Neuronal stem cell (in vitro differentiated cells): Measurements from ENCODE around the gene CASZ1.

Experiments
- DNase-seq: peaks from one replicate; pipeline ENCODE4 v3.0.0-alpha.2; 2013; ENCODE audit warnings: low spot score
- H2AFZ ChIP-seq: one replicate; pipeline ENCODE4 v1.6.1; 2013; ENCODE audit warnings: mild to moderate bottlenecking, low read length, inconsistent platforms
- H2AK5ac ChIP-seq: 2 replicates; pipeline ENCODE4 v1.6.1; 2013; ENCODE audit warnings: low read depth, mild to moderate bottlenecking, inconsistent platforms, low read length, moderate library complexity, mixed read lengths
- H2BK120ac ChIP-seq: 2 replicates; pipeline ENCODE4 v1.6.1; 2013; ENCODE audit warnings: low read depth, mild to moderate bottlenecking, inconsistent platforms, low read length, moderate library complexity, mixed read lengths
- H2BK12ac ChIP-seq: one replicate; pipeline ENCODE4 v1.6.1; 2013; ENCODE audit warnings: low read length, inconsistent platforms
- H2BK15ac ChIP-seq: 2 replicates; pipeline ENCODE4 v1.6.1; 2013; ENCODE audit warnings: mild to moderate bottlenecking, low read length, inconsistent platforms, mixed read lengths
- H2BK5ac ChIP-seq: one replicate; pipeline ENCODE4 v1.6.1; 2013; ENCODE audit warnings: inconsistent platforms, mild to moderate bottlenecking, low read length, moderate library complexity
- H3K14ac ChIP-seq: one replicate; pipeline ENCODE4 v1.6.1; 2013; ENCODE audit warnings: low read length, inconsistent platforms
- H3K18ac ChIP-seq: 2 replicates; pipeline ENCODE4 v1.6.1; 2013; ENCODE audit warnings: low read length, inconsistent platforms
- H3K23ac ChIP-seq: 2 replicates; pipeline ENCODE4 v1.6.1; 2013; ENCODE audit warnings: low read depth, mild to moderate bottlenecking, mixed read lengths, low read length, inconsistent platforms; ENCODE audit not compliant: poor library complexity
- H3K27ac ChIP-seq: replicated peaks from 3 replicates; pipeline ENCODE4 v1.5.1; 2013; ENCODE audit warnings: low read length, inconsistent platforms
- H3K27me3 ChIP-seq, 3 experiments: 2 replicates each; pipeline ENCODE4 v1.6.1; 2013; ENCODE audit warnings: low read length in 3 of 3, mild to moderate bottlenecking in 2 of 3, inconsistent platforms in 1 of 3, low read depth in 1 of 3, mixed read lengths in 1 of 3, moderate library complexity in 1 of 3; ENCODE audit not compliant: control insufficient read depth in 3 of 3, insufficient read depth in 3 of 3
- H3K36me3 ChIP-seq, 2 donors: replicated peaks in 1 of 2; 2 replicates each; pipeline ENCODE4 v1.6.1; 2013; ENCODE audit warnings: low read length in 2 of 2; ENCODE audit not compliant: control insufficient read depth in 2 of 2, insufficient read depth in 2 of 2
- H3K4ac ChIP-seq: 2 replicates; pipeline ENCODE4 v1.6.1; 2013; ENCODE audit warnings: inconsistent platforms, mild to moderate bottlenecking, low read length, moderate library complexity
- H3K4me1 ChIP-seq, 2 donors: 1 replicate in 1 of 2; 2 replicates in 1 of 2; pipeline ENCODE4 v1.6.1; 2013; ENCODE audit warnings: low read length in 2 of 2, low read depth in 1 of 2; ENCODE audit not compliant: control insufficient read depth in 2 of 2, insufficient read depth in 1 of 2
- H3K4me2 ChIP-seq: one replicate; pipeline ENCODE4 v1.6.1; 2013; ENCODE audit warnings: mild to moderate bottlenecking, low read length, inconsistent platforms; ENCODE audit not compliant: insufficient read depth, poor library complexity, severe bottlenecking
- H3K4me3 ChIP-seq, 2 donors: 2 replicates each; pipeline ENCODE4 v1.5.1; 2013; ENCODE audit warnings: low read length in 2 of 2, mild to moderate bottlenecking in 2 of 2, inconsistent platforms in 1 of 2, moderate library complexity in 1 of 2
- H3K79me1 ChIP-seq: one replicate; pipeline ENCODE4 v1.6.1; 2013; ENCODE audit warnings: low read depth, mild to moderate bottlenecking, inconsistent platforms, low read length, moderate library complexity
- H3K9ac ChIP-seq: one replicate; pipeline ENCODE4 v1.6.1; 2013; ENCODE audit warnings: mild to moderate bottlenecking, low read depth, low read length, inconsistent platforms; ENCODE audit not compliant: poor library complexity
- H3K9me3 ChIP-seq, 2 donors: replicated peaks in 1 of 2; 2 replicates each; pipeline versions ENCODE3 to v1.6.1; 2013; ENCODE audit warnings: low read length in 2 of 2, mild to moderate bottlenecking in 2 of 2, inconsistent platforms in 1 of 2, low read depth in 1 of 2, mixed read lengths in 1 of 2, moderate library complexity in 1 of 2; ENCODE audit not compliant: control insufficient read depth in 2 of 2, insufficient read depth in 1 of 2
- H4K8ac ChIP-seq: one replicate; pipeline ENCODE4 v1.6.1; 2013; ENCODE audit warnings: low read depth, mild to moderate bottlenecking, inconsistent platforms, low read length, moderate library complexity
- H4K91ac ChIP-seq: one replicate; pipeline ENCODE4 v1.6.1; 2013; ENCODE audit warnings: low read length, low read depth, mild to moderate bottlenecking, inconsistent platforms; ENCODE audit not compliant: poor library complexity
- WGBS, 2 donors: extraction: QIAGEN DNeasy Blood & Tissue Kit; methylation state at CpG; one replicate each; pipeline ENCODE4 v1.1.7; 2013; ENCODE audit warnings: missing lambda C conversion rate in 2 of 2, mixed read lengths in 1 of 2; ENCODE audit not compliant: insufficient read length in 2 of 2, insufficient replicate concordance in 1 of 2; ENCODE audit errors: extremely low coverage in 2 of 2; 5-methylcytosine and 5-hydroxymethylcytosine counted together

CASZ1 gene

DNA sequence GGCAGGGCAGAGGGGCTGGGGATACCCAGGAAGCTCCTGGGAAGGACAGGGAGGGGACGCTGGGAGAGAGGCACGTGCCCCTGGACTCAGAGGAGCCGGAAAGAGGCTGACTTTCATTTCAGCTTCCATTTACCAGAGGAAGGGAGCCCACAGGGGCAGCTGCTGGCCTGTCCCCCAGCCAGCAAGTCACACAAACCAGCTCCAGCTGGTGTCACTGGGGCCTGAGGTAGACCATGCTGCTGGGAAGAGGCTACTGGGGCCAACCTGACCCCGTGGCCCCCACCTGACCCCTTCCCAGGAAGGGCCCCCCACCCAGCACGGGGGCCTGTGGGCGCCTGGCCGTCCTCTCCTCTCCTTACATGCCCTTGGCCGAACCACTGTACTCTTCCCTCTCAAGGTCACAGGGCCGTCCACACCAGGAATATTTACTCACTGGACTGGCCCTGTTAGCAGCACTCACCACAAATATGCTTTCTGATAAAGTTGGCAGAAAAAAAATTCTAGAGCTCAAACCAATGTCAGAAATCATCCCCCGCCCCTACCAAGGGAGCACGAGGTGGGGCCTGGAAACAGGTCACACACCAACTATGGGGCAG, 110.5 kb downstream of the CASZ1 start:
- H3K4me3 ChIP-seq: no peak overlapping the region
- H3K27me3 ChIP-seq: no peaks in the 10 kb centered on the region
- H2BK15ac ChIP-seq: no peak overlapping the region
- H2BK12ac ChIP-seq: peak overlapping the region; percentile 30
- no peak overlapping the region for H2BK120ac ChIP-seq
- no peak overlapping the region for H3K4ac ChIP-seq
- H3K23ac ChIP-seq: no peak overlapping the region
- H4K8ac ChIP-seq: no peak overlapping the region
- H3K18ac ChIP-seq: peak overlapping the region; percentile 15
- H3K9me3 ChIP-seq: no peaks in the 10 kb centered on the region
- H3K27ac ChIP-seq: no peak overlapping the region
- H3K4me1 ChIP-seq: peaks cover 40 to 44% of the 10 kb centered on the region in 2 donors
- H3K4me2 ChIP-seq: no peak overlapping the region
- no peak overlapping the region for H3K14ac ChIP-seq
- H4K91ac ChIP-seq: no peak overlapping the region
- no peak for DNase-seq
- WGBS, 2 donors: no CpG with 5 or more reads among the region's 11 CpGs
- peak overlapping the region; percentile 5 for H2AK5ac ChIP-seq
- no peaks in the 10 kb centered on the region for H3K36me3 ChIP-seq
- H3K9ac ChIP-seq: peak overlapping the region; percentile 47
- no peak overlapping the region for H2AFZ ChIP-seq
- H2BK5ac ChIP-seq: peak overlapping the region; percentile 35
- peaks cover 2% of the 10 kb centered on the region for H3K79me1 ChIP-seq

DNA sequence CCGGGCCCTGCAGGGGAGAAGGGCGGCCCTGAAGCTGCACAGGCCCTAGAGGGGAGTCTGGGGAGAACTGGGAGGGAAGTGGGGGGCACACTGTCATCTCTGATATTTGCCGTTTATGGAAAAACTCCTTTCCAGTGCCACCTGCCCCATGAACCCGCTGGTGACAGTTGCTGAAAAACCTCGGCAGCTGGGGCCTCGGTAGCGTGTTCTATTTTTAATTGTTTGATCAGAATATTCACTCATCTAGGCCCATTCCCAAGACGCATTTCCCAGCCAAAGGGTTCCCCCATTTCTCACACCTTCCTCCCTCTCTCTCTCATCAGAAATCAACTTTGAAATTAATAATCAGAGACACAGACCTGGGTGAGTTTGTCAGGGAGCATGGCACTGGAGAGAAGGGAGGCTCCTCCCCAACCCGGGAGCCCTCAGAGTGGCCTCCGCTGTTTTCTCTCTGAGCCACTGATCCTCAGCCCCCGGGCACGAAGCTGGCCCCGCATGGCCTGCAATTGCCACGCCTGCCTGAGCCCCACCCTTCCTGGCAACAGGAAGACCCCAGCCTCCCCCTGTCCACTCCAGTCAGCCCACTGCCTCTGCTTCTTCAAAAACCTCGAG, 111.1 kb downstream of the CASZ1 start:
- no peak for DNase-seq
- WGBS, 2 donors: no CpG with 5 or more reads among the region's 15 CpGs
- peaks cover 2% of the 10 kb centered on the region for H3K79me1 ChIP-seq
- H3K9ac ChIP-seq: no peak overlapping the region
- H3K4ac ChIP-seq: no peak overlapping the region
- H2AK5ac ChIP-seq: no peak overlapping the region
- no peak overlapping the region for H2BK12ac ChIP-seq
- no peak overlapping the region for H2AFZ ChIP-seq
- no peak overlapping the region for H3K4me2 ChIP-seq
- no peak overlapping the region for H3K14ac ChIP-seq
- peaks cover 43 to 47% of the 10 kb centered on the region in 2 donors for H3K4me1 ChIP-seq
- no peaks in the 10 kb centered on the region for H3K36me3 ChIP-seq
- no peak overlapping the region for H2BK15ac ChIP-seq
- no peak overlapping the region for H2BK120ac ChIP-seq
- H3K4me3 ChIP-seq: no peak overlapping the region
- H4K8ac ChIP-seq: no peak overlapping the region
- H3K27ac ChIP-seq: no peak overlapping the region
- no peak overlapping the region for H4K91ac ChIP-seq
- H2BK5ac ChIP-seq: no peak overlapping the region
- H3K27me3 ChIP-seq: no peaks in the 10 kb centered on the region
- no peak overlapping the region for H3K18ac ChIP-seq
- no peak overlapping the region for H3K23ac ChIP-seq
- H3K9me3 ChIP-seq: no peaks in the 10 kb centered on the region

DNA sequence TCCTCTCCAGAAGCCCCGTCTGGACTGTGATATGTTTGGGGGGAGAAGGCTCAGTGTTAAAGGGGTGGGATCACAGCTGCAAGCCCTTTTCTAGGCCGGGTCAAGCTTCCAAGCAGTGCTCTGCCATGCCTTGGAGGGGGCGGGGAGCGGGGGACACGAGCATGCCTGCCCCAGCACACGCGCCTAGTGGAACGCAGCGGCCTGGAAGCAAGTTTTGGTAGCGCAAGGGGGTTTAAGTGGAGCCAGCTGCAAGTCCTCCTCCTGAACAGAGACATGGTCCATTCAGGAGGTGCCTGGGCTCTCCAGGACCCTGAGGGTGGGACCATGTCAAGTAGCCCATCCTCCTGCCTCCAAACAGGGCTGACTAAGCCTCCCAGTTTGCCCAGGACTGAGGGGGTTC, 112.2 kb downstream of the CASZ1 start:
- no peak for DNase-seq
- no CpG with 5 or more reads among the region's 10 CpGs for WGBS, 2 donors
- H3K18ac ChIP-seq: peak overlapping the region; percentile 65
- peak overlapping the region; percentile 60 for H3K14ac ChIP-seq
- no peak overlapping the region for H2BK15ac ChIP-seq
- H2BK5ac ChIP-seq: no peak overlapping the region
- no peak overlapping the region for H2BK120ac ChIP-seq
- H3K4me3 ChIP-seq: no peak overlapping the region
- peak overlapping the region; percentile 44 for H4K8ac ChIP-seq
- H2AFZ ChIP-seq: no peak overlapping the region
- peaks cover 48 to 52% of the 10 kb centered on the region in 2 donors for H3K4me1 ChIP-seq
- peak overlapping the region; percentile 96 for H2AK5ac ChIP-seq
- H3K4ac ChIP-seq: no peak overlapping the region
- H3K9ac ChIP-seq: no peak overlapping the region
- peaks cover 2% of the 10 kb centered on the region for H3K79me1 ChIP-seq
- H3K23ac ChIP-seq: peak overlapping the region; percentile 25
- H3K9me3 ChIP-seq: no peaks in the 10 kb centered on the region
- H3K27me3 ChIP-seq: no peaks in the 10 kb centered on the region
- no peak overlapping the region for H3K27ac ChIP-seq
- H4K91ac ChIP-seq: no peak overlapping the region
- H3K4me2 ChIP-seq: no peak overlapping the region
- no peaks in the 10 kb centered on the region for H3K36me3 ChIP-seq
- H2BK12ac ChIP-seq: peak overlapping the region; percentile 63

DNA sequence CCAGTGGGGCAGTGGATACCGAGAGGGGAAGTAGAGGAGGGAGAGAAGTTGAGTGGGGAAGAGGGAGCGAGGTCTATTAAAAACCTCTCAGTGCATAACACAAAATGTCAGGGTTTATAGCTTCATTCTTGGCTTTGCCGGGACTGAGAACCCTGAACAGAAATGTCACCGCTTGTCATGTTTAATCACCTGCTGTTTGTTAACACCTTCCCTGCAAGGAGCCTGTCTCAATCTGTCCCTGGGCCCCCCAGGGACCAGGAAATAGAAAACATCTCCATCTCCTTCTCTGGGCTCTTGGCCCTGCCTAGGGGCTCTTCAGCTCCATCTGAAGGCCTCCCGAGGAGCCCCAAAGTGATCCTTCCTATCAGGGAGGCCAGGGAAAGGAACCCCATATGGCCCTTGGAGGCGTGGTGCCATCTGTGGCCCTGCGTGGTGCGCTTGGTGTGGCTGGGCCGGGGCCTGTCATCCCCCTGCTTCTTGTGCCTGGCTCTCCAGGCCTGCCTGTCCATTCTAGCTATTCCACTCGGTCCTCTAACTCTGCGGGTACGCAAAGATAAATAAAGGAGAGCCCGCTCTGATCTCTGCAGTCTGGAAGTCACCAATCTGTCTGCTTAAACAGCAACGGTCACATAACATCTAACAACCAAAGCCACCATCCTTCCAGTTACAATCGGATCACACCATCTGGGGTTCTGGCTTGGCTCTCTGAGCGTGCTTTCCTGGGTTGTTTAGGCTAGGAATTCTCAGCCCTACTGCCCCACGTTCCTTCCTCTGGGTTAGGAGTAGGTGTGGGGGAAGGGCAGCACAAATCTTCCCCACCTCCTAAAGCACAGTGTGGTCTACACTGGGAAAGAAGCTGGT, 113.8 kb downstream of the CASZ1 start:
- no peak overlapping the region for H2AFZ ChIP-seq
- H3K14ac ChIP-seq: peak overlapping the region; percentile 59
- H3K18ac ChIP-seq: peak overlapping the region; percentile 22
- H2BK5ac ChIP-seq: no peak overlapping the region
- H3K4me1 ChIP-seq: peaks cover 54 to 58% of the 10 kb centered on the region in 2 donors
- no peak overlapping the region for H3K4me2 ChIP-seq
- peak overlapping the region; percentile 32 for H2BK120ac ChIP-seq
- no peak for DNase-seq
- no peaks in the 10 kb centered on the region for H3K27me3 ChIP-seq
- peaks cover 2% of the 10 kb centered on the region for H3K79me1 ChIP-seq
- no peak overlapping the region for H3K23ac ChIP-seq
- H4K8ac ChIP-seq: no peak overlapping the region
- no peaks in the 10 kb centered on the region for H3K36me3 ChIP-seq
- no CpG with 5 or more reads among the region's 17 CpGs for WGBS, 2 donors
- no peak overlapping the region for H3K9ac ChIP-seq
- no peak overlapping the region for H4K91ac ChIP-seq
- H3K4me3 ChIP-seq: no peak overlapping the region
- peak overlapping the region; percentile 68 for H2BK15ac ChIP-seq
- no peak overlapping the region for H3K4ac ChIP-seq
- H3K27ac ChIP-seq: no peak overlapping the region
- H2BK12ac ChIP-seq: no peak overlapping the region
- H3K9me3 ChIP-seq: no peaks in the 10 kb centered on the region
- H2AK5ac ChIP-seq: peak overlapping the region; percentile 15
